H1 (cell line): ENCODE results near the gene R3HDM4. TPM values are rescaled to one million over a fixed set of nuclear protein-coding genes. Genes with fewer than 3 reads are reported as not detected.
A peak's percentile ranks its signal among the peaks of the same experiment; 100 is the strongest.

Source experiments
- CTBP2 ChIP-seq: IDR thresholded peaks from 2 replicates; pipeline ENCODE4 v1.7.0; 2011; ENCODE audit warnings: borderline replicate concordance, mild to moderate bottlenecking, moderate library complexity, mixed read lengths, low read length; ENCODE audit not compliant: insufficient read depth, insufficient read length
- PHF8 ChIP-seq: fragments of 200-600 bp; sonication (generic); conservative IDR thresholded peaks from 2 replicates; pipeline ENCODE4 v1.7.1; 2012; ENCODE audit warnings: low read depth, mild to moderate bottlenecking, inconsistent platforms, low read length, moderate library complexity
- RBBP5 ChIP-seq: IDR thresholded peaks from 2 replicates; pipeline ENCODE4 v1.7.1; 2012; ENCODE audit warnings: low read depth, mild to moderate bottlenecking, inconsistent platforms, low read length, moderate library complexity, borderline replicate concordance
- SAP30 ChIP-seq: fragments of 300-600 bp; sonication (generic); IDR thresholded peaks from 2 replicates; pipeline ENCODE4 v1.7.1; 2012; ENCODE audit warnings: low read length, moderate library complexity, mild to moderate bottlenecking, inconsistent platforms; ENCODE audit not compliant: insufficient read depth, insufficient replicate concordance
- SIN3A ChIP-seq, 2 experiments: IDR thresholded peaks in 1 of 2; conservative IDR thresholded peaks in 1 of 2; 2 replicates each; pipeline ENCODE4 v1.6.1; 2011 to 2012; ENCODE audit warnings: low read length in 2 of 2, improper control_type of control experiment in 1 of 2, low read depth in 1 of 2, mild to moderate bottlenecking in 1 of 2
- SP2 ChIP-seq: IDR thresholded peaks from 2 replicates; pipeline ENCODE4 v1.6.1; 2012; ENCODE audit warnings: mild to moderate bottlenecking, low read length, inconsistent platforms
- polyA plus RNA-seq, 7 experiments: library from polyadenylated mRNA; depleted of rRNA in 3 of 7; stranded (reverse) in 5 of 7; unstranded in 2 of 7; fragments of >200 nt in 5 of 7; fragments of 200-250 nt in 2 of 7; gene quantifications; 1 replicate in 5 of 7; 2 replicates in 1 of 7; 4 replicates in 1 of 7; pipeline versions ENCODE4 v1.2.1 to v1.2.3, GENCODE V29; 2011 to 2013; ENCODE audit warnings: missing spikeins in 2 of 7, mixed read lengths in 2 of 7
- total RNA-seq: library from RNA; stranded (reverse); fragmentation: NEBNext Ultra II Directional; extraction: Animal tissue kit (Norgen Biotek cat#: 25700); gene quantifications from 2 replicates; pipeline ENCODE4 v1.2.1, GENCODE V29; 2021
- TF ChIP-seq, protein P1 (sequence below): fragments of 300-600 bp; sonication (generic); IDR thresholded peaks from 2 replicates; pipeline ENCODE4 v1.7.1; 2012; ENCODE audit warnings: low read length, moderate library complexity, mild to moderate bottlenecking, inconsistent platforms; ENCODE audit not compliant: insufficient replicate concordance
- TF ChIP-seq, protein P2 (sequence below): IDR thresholded peaks from 2 replicates; pipeline ENCODE4 v1.6.1; 2012; ENCODE audit warnings: inconsistent platforms

R3HDM4 gene
- total and polyA plus RNA-seq, 2 of the 8 experiments (the other 6 are each of a cell fraction or from before 2014, with no cell fraction given) = 76.8 to 102 TPM

DNA sequence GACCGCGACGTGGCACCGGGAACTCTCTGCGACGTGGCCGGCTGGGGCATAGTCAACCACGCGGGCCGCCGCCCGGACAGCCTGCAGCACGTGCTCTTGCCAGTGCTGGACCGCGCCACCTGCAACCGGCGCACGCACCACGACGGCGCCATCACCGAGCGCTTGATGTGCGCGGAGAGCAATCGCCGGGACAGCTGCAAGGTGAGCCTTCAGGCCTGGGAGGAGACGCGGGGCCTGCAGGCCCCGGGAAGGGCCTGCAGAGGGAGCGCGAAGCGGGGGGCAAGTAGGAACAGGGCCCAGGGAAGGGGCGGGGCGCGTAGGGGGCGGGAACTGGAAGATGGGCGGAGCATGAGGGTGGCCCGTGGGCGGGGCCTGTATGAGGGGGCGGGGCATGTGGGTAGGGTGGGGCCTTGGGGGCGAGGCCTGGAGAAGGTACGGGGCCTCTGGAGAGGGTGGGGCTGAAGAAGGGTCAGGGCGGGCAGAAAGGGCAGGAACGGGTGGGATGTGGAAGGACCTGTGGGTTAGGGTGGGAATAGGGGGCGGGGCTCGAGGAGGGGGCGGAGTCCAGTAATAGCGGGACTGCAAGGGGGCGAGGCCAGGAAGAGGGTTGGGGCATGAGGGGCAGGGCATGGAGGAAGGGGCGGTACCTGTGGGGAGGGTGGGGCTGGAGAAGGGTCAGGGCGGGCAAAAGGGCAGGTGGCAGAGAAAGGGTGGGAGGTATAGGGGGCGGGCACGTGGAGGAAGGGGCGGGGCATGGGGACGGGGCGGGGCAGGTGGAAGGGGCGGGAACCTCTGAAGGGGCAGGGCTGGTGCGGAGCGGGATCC is 51.1 kb downstream of the R3HDM4 start (continued):
- TF ChIP-seq, protein P1, sequence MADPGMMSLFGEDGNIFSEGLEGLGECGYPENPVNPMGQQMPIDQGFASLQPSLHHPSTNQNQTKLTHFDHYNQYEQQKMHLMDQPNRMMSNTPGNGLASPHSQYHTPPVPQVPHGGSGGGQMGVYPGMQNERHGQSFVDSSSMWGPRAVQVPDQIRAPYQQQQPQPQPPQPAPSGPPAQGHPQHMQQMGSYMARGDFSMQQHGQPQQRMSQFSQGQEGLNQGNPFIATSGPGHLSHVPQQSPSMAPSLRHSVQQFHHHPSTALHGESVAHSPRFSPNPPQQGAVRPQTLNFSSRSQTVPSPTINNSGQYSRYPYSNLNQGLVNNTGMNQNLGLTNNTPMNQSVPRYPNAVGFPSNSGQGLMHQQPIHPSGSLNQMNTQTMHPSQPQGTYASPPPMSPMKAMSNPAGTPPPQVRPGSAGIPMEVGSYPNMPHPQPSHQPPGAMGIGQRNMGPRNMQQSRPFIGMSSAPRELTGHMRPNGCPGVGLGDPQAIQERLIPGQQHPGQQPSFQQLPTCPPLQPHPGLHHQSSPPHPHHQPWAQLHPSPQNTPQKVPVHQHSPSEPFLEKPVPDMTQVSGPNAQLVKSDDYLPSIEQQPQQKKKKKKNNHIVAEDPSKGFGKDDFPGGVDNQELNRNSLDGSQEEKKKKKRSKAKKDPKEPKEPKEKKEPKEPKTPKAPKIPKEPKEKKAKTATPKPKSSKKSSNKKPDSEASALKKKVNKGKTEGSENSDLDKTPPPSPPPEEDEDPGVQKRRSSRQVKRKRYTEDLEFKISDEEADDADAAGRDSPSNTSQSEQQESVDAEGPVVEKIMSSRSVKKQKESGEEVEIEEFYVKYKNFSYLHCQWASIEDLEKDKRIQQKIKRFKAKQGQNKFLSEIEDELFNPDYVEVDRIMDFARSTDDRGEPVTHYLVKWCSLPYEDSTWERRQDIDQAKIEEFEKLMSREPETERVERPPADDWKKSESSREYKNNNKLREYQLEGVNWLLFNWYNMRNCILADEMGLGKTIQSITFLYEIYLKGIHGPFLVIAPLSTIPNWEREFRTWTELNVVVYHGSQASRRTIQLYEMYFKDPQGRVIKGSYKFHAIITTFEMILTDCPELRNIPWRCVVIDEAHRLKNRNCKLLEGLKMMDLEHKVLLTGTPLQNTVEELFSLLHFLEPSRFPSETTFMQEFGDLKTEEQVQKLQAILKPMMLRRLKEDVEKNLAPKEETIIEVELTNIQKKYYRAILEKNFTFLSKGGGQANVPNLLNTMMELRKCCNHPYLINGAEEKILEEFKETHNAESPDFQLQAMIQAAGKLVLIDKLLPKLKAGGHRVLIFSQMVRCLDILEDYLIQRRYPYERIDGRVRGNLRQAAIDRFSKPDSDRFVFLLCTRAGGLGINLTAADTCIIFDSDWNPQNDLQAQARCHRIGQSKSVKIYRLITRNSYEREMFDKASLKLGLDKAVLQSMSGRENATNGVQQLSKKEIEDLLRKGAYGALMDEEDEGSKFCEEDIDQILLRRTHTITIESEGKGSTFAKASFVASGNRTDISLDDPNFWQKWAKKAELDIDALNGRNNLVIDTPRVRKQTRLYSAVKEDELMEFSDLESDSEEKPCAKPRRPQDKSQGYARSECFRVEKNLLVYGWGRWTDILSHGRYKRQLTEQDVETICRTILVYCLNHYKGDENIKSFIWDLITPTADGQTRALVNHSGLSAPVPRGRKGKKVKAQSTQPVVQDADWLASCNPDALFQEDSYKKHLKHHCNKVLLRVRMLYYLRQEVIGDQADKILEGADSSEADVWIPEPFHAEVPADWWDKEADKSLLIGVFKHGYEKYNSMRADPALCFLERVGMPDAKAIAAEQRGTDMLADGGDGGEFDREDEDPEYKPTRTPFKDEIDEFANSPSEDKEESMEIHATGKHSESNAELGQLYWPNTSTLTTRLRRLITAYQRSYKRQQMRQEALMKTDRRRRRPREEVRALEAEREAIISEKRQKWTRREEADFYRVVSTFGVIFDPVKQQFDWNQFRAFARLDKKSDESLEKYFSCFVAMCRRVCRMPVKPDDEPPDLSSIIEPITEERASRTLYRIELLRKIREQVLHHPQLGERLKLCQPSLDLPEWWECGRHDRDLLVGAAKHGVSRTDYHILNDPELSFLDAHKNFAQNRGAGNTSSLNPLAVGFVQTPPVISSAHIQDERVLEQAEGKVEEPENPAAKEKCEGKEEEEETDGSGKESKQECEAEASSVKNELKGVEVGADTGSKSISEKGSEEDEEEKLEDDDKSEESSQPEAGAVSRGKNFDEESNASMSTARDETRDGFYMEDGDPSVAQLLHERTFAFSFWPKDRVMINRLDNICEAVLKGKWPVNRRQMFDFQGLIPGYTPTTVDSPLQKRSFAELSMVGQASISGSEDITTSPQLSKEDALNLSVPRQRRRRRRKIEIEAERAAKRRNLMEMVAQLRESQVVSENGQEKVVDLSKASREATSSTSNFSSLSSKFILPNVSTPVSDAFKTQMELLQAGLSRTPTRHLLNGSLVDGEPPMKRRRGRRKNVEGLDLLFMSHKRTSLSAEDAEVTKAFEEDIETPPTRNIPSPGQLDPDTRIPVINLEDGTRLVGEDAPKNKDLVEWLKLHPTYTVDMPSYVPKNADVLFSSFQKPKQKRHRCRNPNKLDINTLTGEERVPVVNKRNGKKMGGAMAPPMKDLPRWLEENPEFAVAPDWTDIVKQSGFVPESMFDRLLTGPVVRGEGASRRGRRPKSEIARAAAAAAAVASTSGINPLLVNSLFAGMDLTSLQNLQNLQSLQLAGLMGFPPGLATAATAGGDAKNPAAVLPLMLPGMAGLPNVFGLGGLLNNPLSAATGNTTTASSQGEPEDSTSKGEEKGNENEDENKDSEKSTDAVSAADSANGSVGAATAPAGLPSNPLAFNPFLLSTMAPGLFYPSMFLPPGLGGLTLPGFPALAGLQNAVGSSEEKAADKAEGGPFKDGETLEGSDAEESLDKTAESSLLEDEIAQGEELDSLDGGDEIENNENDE = no peak
- peak; percentile 58; the same call in 1 of the 2 replicates for TF ChIP-seq RBBP5
- no peak for TF ChIP-seq SAP30
- no peak for TF ChIP-seq CTBP2
- TF ChIP-seq PHF8 = no peak
- TF ChIP-seq, protein P2, sequence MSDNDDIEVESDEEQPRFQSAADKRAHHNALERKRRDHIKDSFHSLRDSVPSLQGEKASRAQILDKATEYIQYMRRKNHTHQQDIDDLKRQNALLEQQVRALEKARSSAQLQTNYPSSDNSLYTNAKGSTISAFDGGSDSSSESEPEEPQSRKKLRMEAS = peak; percentile 100
- TF ChIP-seq SP2 = no peak
- 0 out of 4 replicates have a peak, but pooled peaks have one; percentile 35 to 43 for TF ChIP-seq SIN3A (conservative IDR thresholded peaks at IDR 0.05 in 1 of 2, IDR thresholded peaks at IDR 0.05 in 1 of 2; ENCODE audit: low read depth in 1 of 2, low read length in 2 of 2)
